Measurements from ENCODE around the gene C1QTNF2.

C1QTNF2 gene

GRCh38 chr5:160375701-160376100, 5.3 kb upstream of the C1QTNF2 start:
- in situ Hi-C loops (cut with MboI; ENCODE audit: low sequenced_read_pairs, unreplicated experiment): no loop called here
- no peak for TF ChIP-seq CTCF (IDR thresholded peaks at IDR 0.05; ENCODE audit: borderline replicate concordance, control extremely low read depth, extremely low read depth, insufficient read depth, missing control alignments)

GRCh38 chr5:160375166-160375565, 4.7 kb upstream of the C1QTNF2 start:
- no peak for DNase-seq (ENCODE audit: low spot score)
- TF ChIP-seq CTCF (IDR thresholded peaks at IDR 0.05; ENCODE audit: borderline replicate concordance, control extremely low read depth, extremely low read depth, insufficient read depth, missing control alignments): no peak
- in situ Hi-C loops (cut with MboI; ENCODE audit: low sequenced_read_pairs, unreplicated experiment): no loop called here

More at GRCh38 chr5:160375701-160376100, 5.3 kb upstream of the C1QTNF2 start:
- DNase-seq (ENCODE audit: low spot score): no peak

- DNase-seq (ENCODE audit: low spot score): no peak
- TF ChIP-seq CTCF (IDR thresholded peaks at IDR 0.05; ENCODE audit: borderline replicate concordance, control extremely low read depth, extremely low read depth, insufficient read depth, missing control alignments): no peak
- in situ Hi-C loops (cut with MboI; ENCODE audit: low sequenced_read_pairs, unreplicated experiment): no loop called here
These were observed 868 bp upstream of the C1QTNF2 start for GRCh38 chr5:160371294-160371693.

- in situ Hi-C loops (cut with MboI; ENCODE audit: low sequenced_read_pairs, unreplicated experiment): no loop called here
- no peak for TF ChIP-seq CTCF (IDR thresholded peaks at IDR 0.05; ENCODE audit: borderline replicate concordance, control extremely low read depth, extremely low read depth, insufficient read depth, missing control alignments)
- DNase-seq (ENCODE audit: low spot score): no peak
These were observed 248 bp upstream of the C1QTNF2 start for GRCh38 chr5:160370713-160371034.

- DNase-seq (ENCODE audit: low spot score): no peak
- TF ChIP-seq CTCF (IDR thresholded peaks at IDR 0.05; ENCODE audit: borderline replicate concordance, control extremely low read depth, extremely low read depth, insufficient read depth, missing control alignments): no peak
- in situ Hi-C loops (cut with MboI; ENCODE audit: low sequenced_read_pairs, unreplicated experiment): no loop called here
These were observed 2.5 kb downstream of the C1QTNF2 start for GRCh38 chr5:160367885-160368284.

- no peak for TF ChIP-seq CTCF (IDR thresholded peaks at IDR 0.05; ENCODE audit: borderline replicate concordance, control extremely low read depth, extremely low read depth, insufficient read depth, missing control alignments)
- no peak for DNase-seq (ENCODE audit: low spot score)
- in situ Hi-C loops (cut with MboI; ENCODE audit: low sequenced_read_pairs, unreplicated experiment): no loop called here
These were observed 3.2 kb downstream of the C1QTNF2 start for GRCh38 chr5:160367261-160367660.

GRCh38 chr5:160366230-160366629, 4.2 kb downstream of the C1QTNF2 start:
- no peak for TF ChIP-seq CTCF (IDR thresholded peaks at IDR 0.05; ENCODE audit: borderline replicate concordance, control extremely low read depth, extremely low read depth, insufficient read depth, missing control alignments)
- DNase-seq (ENCODE audit: low spot score): no peak
- in situ Hi-C loops (cut with MboI; ENCODE audit: low sequenced_read_pairs, unreplicated experiment): no loop called here

All from GM13976 (cell line).